Smooth muscle cell (in vitro differentiated cells): Measurements from ENCODE around the gene PFKP. TPM values are rescaled to one million over a fixed set of nuclear protein-coding genes. Genes with fewer than 3 reads are reported as not detected.

Experiments used
- DNase-seq: peaks from one replicate; lab custom pipeline; 2025; ENCODE audit not compliant: unreplicated experiment; lab: John Stamatoyannopoulos, UW
- H2AFZ ChIP-seq: fragments of 200-600 bp; sonication (generic); 2 replicates; pipeline ENCODE4 v1.6.0; 2016; ENCODE audit warnings: antibody characterized with exemption, low read depth, mild to moderate bottlenecking
- H3F3A ChIP-seq: fragments of 200-600 bp; sonication (generic); 2 replicates; pipeline ENCODE4 v1.6.0; 2017; ENCODE audit warnings: antibody characterized with exemption, low read depth
- H3K27ac ChIP-seq: fragments of 200-600 bp; sonication (generic); 2 replicates; pipeline ENCODE4 v1.5.1; 2016; ENCODE audit warnings: low read depth, mild to moderate bottlenecking
- H3K27me3 ChIP-seq: fragments of 200-600 bp; sonication (generic); 2 replicates; pipeline ENCODE4 v1.6.1; 2016; ENCODE audit warnings: low read depth, mild to moderate bottlenecking
- H3K36me3 ChIP-seq: fragments of 200-600 bp; sonication (generic); 2 replicates; pipeline ENCODE4 v1.5.1; 2016; ENCODE audit warnings: low read depth
- H3K4me1 ChIP-seq: fragments of 200-600 bp; sonication (generic); 2 replicates; pipeline ENCODE4 v1.5.1; 2016; ENCODE audit warnings: low read depth
- H3K4me2 ChIP-seq: fragments of 200-600 bp; sonication (generic); 2 replicates; pipeline ENCODE4 v1.6.0; 2016; ENCODE audit warnings: mild to moderate bottlenecking
- H3K4me3 ChIP-seq: fragments of 200-600 bp; sonication (generic); 2 replicates; pipeline ENCODE4 v1.5.1; 2016; ENCODE audit warnings: mild to moderate bottlenecking
- H3K79me2 ChIP-seq: fragments of 200-600 bp; sonication (generic); 2 replicates; pipeline ENCODE4 v1.6.0; 2016; ENCODE audit warnings: low read depth, mild to moderate bottlenecking
- H3K9ac ChIP-seq: fragments of 200-600 bp; sonication (generic); 2 replicates; pipeline ENCODE4 v1.6.0; 2016; ENCODE audit warnings: low read depth
- H3K9me3 ChIP-seq: fragments of 200-600 bp; sonication (generic); replicated peaks from 2 replicates; pipeline ENCODE4 v1.5.1; 2016; ENCODE audit warnings: low read depth
- H4K20me1 ChIP-seq: fragments of 200-600 bp; sonication (generic); 2 replicates; pipeline ENCODE4 v1.6.0; 2016; ENCODE audit warnings: low read depth
- WGBS: methylation state at CpG from one replicate; pipeline ENCODE4 v1.1.7; 2016; ENCODE audit warnings: low lambda C conversion rate; 5-methylcytosine and 5-hydroxymethylcytosine counted together
- polyA plus RNA-seq: library from polyadenylated mRNA; unstranded; fragments of >200 nt; fragmentation: Nextera tagmentation; extraction: Ambion mirVana; gene quantifications from 2 replicates; pipeline ENCODE4 v1.2.1, GENCODE V29; 2016
- total RNA-seq: library from RNA; depleted of rRNA; stranded (reverse); fragments of >200 nt; gene quantifications from 2 replicates; pipeline ENCODE4 v1.2.3, GENCODE V29; 2014
- TF ChIP-seq, protein P1 (sequence below): fragments of 200-600 bp; sonication (generic); IDR thresholded peaks from 2 replicates; pipeline ENCODE4 v1.5.1; 2017; ENCODE audit warnings: borderline replicate concordance, mild to moderate bottlenecking, antibody characterized with exemption; ENCODE audit not compliant: insufficient read depth, poor library complexity, severe bottlenecking

PFKP gene
- total and polyA plus RNA-seq, 2 experiments from 2014 or later: 178 to 203 TPM

DNA sequence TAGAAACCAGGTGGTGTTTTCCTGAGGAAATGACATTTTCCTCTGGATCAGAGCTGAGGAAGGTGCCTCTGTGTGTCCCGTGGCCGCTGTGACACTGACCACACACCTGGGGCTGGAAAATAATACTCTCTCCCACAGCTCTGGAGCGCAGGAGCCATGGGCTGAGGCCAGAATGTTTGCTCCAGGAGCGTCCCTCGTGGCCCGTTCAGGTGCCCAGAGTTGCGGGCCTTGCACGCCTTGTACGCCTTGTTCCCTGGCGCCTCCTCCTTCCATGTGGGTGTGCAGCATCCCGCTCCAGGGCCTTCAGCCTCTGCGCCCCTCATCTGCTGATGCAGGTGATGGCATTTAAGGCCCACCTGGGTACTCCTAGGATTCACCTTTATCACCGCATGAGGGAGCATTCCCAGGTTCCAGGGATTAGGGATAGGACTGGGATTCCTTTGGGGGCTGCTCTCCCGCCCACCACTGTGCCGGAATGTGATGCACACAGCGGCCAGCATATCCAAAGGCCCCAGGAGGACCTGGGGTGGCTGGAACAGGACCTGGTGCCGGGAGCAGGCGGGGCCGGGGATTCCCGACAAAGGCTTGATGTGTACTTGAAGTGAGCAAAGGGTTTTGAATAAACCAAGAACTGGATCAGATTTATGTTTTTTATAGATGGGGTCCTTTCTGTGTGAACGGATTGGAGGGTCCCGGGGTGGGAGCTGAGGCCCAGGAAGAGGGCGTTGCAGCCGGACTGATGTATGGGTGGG is 61.2 kb downstream of the PFKP start:
- no peaks in the 10 kb centered on the region for H3K79me2 ChIP-seq
- peaks cover 6% of the 10 kb centered on the region for H3K4me1 ChIP-seq
- 97% methylated on average over 24 of the region's 24 CpGs for WGBS
- H2AFZ ChIP-seq: no peak overlapping the region
- H3K27ac ChIP-seq: no peak overlapping the region
- no peak for DNase-seq
- peaks cover 5% of the 10 kb centered on the region for H3F3A ChIP-seq
- H3K4me2 ChIP-seq: no peak overlapping the region
- H3K9me3 ChIP-seq: no peaks in the 10 kb centered on the region
- H3K36me3 ChIP-seq: peaks cover under 1% of the 10 kb centered on the region
- H3K4me3 ChIP-seq: no peak overlapping the region
- TF ChIP-seq, protein P1, sequence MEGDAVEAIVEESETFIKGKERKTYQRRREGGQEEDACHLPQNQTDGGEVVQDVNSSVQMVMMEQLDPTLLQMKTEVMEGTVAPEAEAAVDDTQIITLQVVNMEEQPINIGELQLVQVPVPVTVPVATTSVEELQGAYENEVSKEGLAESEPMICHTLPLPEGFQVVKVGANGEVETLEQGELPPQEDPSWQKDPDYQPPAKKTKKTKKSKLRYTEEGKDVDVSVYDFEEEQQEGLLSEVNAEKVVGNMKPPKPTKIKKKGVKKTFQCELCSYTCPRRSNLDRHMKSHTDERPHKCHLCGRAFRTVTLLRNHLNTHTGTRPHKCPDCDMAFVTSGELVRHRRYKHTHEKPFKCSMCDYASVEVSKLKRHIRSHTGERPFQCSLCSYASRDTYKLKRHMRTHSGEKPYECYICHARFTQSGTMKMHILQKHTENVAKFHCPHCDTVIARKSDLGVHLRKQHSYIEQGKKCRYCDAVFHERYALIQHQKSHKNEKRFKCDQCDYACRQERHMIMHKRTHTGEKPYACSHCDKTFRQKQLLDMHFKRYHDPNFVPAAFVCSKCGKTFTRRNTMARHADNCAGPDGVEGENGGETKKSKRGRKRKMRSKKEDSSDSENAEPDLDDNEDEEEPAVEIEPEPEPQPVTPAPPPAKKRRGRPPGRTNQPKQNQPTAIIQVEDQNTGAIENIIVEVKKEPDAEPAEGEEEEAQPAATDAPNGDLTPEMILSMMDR: no peak
- H4K20me1 ChIP-seq: peaks cover 15% of the 10 kb centered on the region
- no peaks in the 10 kb centered on the region for H3K27me3 ChIP-seq
- H3K9ac ChIP-seq: no peak overlapping the region

GRCh38 chr10:3129581-3130340 is 62.4 kb downstream of the PFKP start:
- H3K27me3 ChIP-seq: no peaks in the 10 kb centered on the region
- no peaks in the 10 kb centered on the region for H3K79me2 ChIP-seq
- H3K4me2 ChIP-seq: no peak overlapping the region
- H3F3A ChIP-seq: peaks cover 10% of the 10 kb centered on the region
- no peak overlapping the region for H3K9ac ChIP-seq
- no peaks in the 10 kb centered on the region for H3K9me3 ChIP-seq
- peaks cover 10% of the 10 kb centered on the region for H3K36me3 ChIP-seq
- no peak overlapping the region for H2AFZ ChIP-seq
- no peak overlapping the region for H3K27ac ChIP-seq
- H4K20me1 ChIP-seq: peaks cover 15% of the 10 kb centered on the region
- peaks cover 6% of the 10 kb centered on the region for H3K4me1 ChIP-seq
- H3K4me3 ChIP-seq: no peak overlapping the region
- WGBS: 98% methylated on average over 37 of the region's 40 CpGs
- TF ChIP-seq, protein P1: no peak
- DNase-seq: no peak

DNA sequence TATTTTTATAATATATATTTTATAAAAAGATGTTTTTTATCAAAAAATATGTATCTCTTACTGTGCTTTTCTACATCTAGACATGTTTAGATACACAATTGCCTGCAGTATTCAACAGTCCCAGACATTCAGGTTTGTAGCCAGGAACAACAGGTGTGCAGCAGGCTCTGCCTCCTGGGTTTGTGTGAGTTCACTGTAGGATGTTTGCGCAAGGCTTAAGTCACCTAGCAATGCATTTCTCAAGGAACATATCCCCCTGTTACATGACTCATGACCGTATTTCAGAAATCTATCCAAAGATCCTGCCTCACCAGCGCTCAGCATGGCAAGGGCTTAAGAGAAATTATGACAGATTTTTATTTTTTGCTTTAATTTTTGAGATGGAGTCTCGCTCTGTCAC is 63.8 kb downstream of the PFKP start:
- Histone ChIP-seq H3K27ac (no peak overlapping the region), H3K4me1 (peaks cover 6% of the 10 kb centered on the region), H3K9me3 (no peaks in the 10 kb centered on the region), H3K4me3 (no peak overlapping the region), H2AFZ (no peak overlapping the region), H3K27me3 (no peaks in the 10 kb centered on the region), H3K36me3 (peaks cover 14% of the 10 kb centered on the region), H4K20me1 (peaks cover 14% of the 10 kb centered on the region), H3K79me2 (no peaks in the 10 kb centered on the region), H3K4me2 (no peak overlapping the region), H3F3A (peaks cover 11% of the 10 kb centered on the region), H3K9ac (no peak overlapping the region)
- DNase-seq: no peak
- TF ChIP-seq, protein P1: no peak
- 95% methylated on average over 4 of the region's 4 CpGs for WGBS
